Activated T-helper 9 cell treated with anti-CD3 and anti-CD28 coated beads, Interleukin-2, amount 50 U/mL, for 16 hours (primary cell): ENCODE results near the gene ULK4.

Experiments used
- DNase-seq: peaks from one replicate; pipeline ENCODE4 v3.0.0-alpha.2; 2020; ENCODE audit warnings: low read depth

The ULK4 gene

DNA sequence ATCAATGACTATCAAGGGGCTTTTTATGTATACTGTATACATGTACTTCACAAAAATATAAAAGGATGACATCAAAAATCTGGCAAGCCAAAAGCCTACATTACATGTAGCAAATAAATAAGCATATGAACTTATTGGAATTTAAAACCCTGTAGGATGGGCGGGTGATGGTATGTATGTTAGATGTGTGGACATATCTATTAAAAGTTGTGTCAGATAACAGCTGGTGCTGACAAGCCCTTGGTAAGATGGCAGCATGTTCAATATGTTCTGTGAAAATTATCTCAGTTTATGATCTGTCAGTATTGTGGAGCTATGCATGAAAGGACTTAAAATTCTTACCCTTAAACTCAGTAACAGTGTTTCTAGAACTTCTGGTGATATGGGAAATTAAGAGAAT is 742.5 kb downstream of the ULK4 start:
- no peak for DNase-seq

DNA sequence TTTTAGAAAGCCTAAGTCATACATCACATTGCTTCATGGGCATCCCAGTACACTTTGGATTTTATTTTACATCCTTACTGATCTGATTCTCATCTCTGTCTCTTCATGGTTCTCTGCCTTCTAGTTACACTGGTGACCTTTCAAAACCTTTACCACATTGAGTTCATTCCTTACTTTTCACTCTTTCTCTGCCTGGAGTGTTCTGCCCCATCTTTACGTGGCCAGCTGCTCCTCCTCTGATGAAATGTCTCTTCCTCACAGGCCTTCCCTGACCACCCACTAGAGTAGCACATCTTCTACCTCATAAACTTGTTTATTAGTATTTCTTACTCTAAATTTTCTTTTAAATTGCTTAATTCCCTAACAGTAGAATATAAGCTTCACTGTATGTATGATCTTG is 744.9 kb downstream of the ULK4 start:
- DNase-seq: no peak

DNA sequence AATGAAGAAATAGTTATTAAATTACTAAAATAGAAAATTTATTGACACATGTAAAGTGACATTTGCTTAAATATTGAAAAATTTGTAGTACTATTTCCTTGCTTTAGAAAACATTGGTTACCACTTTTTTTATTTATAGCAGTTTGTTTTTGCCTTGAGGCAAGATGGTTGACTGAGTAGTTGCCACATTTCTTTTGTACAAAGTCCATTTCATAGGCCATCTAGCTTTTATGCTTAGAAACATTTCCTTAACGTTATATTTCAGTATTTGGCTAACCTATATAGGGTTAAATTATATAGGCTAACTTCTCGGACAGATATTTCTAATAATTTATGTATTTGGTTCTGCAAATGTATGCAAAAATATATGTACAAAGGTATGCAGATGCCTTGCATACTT is 745.5 kb downstream of the ULK4 start:
- no peak for DNase-seq

DNA sequence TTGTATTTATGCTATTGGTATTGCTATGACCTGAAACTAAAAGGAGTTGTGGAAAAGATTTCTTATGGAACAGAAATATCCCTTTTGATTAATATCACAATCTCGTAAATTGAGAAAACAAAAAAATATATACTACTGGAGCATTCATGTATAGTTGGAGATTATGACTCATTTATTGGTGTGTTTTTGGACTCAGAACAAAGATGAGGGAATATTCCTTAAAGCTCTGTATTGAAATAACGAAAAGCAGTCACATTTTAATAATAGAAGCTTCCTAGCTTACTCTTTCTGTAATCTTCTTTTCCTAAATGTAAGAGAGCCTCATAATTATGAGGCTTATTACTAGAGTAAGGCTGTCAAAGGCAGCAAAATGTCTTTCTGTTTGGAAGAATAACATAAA is 748.3 kb downstream of the ULK4 start:
- DNase-seq: no peak

DNA sequence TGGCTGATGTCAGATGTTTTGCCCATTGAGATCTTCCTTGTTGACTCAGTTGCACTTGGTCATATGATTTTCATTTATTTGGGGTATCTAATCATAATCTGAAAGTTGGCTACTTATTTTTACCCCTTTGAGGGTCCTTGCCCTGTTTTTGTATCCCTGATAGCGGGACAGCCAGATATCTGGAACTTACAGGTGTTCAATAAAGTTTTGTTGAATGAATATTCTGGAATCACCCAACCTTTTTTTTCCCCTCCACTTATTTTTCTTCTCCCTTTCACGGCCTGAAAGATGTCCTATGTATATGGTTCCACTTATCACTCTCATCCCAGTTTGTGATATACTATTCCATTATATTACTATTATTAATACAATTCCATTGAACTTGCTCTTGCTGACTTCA is 749.8 kb downstream of the ULK4 start:
- DNase-seq: no peak

DNA sequence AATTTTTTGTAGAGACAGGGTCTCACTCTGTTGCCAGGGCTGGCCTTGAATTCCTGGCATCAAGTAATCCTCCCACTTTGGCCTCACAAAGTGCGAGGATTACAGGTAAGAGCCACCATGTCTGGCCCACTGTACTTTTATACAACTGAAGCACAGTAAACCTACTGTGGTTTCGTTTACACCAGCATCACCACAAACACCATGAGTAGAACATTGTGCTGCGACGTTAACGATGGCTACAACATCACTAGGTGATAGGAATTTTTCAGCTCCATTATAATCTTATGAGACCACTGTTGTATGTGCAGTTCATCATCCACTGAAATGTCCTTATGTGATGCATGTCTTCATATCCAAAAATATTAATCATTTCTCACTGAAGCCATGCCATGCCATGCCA is 750.9 kb downstream of the ULK4 start:
- DNase-seq: no peak

DNA sequence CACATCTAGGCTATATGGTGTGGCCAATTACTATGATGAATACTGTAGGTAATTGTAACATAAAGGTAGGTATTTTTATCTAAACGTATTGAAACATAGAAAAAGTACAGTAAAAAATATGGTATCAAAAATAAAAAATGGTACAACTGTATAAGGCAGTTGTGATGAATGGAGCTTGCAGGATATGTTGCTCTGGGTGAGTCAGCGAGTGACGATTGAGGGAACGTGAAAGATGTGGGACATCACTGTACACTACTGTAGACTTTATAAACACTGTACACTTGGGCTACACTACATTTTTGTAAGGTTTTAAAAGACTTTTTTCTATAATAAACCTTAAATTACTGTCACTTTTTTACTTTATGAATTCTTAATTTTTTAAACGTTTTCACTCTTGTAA is 752.3 kb downstream of the ULK4 start:
- no peak for DNase-seq

DNA sequence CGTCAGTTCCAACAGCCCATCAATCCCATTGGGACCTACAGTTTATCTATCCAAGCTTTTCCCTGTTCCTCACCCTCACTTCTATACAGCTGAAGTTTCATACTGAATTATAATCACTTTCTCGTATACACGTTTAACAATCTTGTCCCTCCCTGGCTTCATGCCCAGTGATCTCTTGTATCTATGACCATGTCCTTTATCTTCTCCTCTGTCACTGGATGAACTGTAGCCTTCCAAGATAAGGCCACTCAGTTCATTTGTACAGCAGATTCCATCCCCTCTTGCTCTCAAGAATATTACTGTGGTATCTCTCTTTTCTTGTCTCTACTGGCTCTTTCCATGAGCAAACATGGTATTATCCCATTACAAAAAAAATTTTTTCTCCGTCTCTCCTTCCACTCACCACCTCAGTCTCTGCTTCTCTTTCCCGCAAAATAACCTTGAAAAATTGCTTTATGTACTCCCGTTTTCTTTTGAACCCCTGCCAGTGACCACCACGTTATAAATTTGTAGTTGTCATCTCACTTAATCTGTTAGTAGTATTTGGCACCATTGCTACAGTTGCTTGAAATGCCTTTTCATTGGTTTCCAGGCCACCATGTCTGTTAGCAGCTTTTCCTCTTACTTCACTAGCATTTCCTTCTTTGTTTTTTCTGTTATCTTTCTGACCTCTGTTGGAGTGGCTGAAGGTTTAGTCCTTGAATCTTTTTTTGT is 753.2 kb downstream of the ULK4 start:
- DNase-seq: no peak

DNA sequence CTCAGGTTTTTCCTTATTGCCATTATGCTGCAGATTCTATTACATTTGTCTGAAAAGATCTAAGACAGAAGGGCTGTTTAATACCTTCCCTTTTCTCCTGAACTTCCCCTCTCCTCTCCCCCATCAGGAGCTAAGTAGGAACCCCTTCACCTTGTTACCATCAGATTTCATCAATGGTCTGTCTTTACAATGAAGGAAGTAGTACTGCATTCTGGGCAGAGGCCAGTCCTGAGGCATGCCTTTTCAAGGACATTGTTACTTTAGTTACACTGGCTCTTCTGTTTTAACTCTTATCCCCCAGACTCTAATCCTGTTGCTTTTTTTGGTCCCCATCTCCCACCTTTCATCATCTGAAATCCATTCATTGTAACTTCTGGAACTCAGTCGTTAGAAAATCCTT is 754.5 kb downstream of the ULK4 start:
- DNase-seq: no peak

DNA sequence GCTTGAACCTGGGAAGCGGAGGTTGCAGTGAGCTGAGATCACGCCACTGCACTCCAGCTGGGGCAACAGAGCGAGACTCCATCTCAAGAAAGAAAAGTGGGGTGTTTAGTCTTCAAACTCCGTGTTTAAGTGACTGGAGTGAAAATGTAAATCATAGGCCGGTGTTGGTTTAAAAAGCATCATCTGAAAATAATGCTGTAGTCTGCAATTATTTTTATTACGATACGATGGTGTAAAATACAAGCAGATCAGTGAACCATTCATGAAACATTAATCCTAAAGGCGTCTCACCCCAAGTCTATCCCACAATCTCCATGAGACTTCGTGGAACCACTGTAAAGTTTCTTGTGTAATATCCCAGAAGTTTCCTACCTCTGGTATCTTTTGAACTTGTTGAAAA is 756.3 kb downstream of the ULK4 start:
- no peak for DNase-seq

DNA sequence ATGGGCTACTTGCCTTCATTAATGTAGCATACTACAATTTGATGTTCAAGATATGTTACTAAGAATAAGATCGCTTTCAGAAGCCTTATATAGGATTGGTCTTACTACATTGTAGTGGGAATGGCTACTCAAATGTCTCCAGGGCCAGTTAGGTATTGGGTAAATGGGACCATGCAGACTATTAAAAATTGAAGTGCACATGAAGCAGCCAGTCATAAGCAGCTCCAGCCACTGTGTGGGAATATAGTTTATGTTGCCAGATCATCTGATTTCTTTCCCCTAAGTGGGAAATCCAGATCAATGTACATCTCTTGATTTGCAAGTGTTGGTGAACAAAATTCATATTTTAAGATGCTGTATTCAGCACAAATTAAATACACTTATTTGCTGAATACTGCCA is 757.5 kb downstream of the ULK4 start:
- DNase-seq: no peak

DNA sequence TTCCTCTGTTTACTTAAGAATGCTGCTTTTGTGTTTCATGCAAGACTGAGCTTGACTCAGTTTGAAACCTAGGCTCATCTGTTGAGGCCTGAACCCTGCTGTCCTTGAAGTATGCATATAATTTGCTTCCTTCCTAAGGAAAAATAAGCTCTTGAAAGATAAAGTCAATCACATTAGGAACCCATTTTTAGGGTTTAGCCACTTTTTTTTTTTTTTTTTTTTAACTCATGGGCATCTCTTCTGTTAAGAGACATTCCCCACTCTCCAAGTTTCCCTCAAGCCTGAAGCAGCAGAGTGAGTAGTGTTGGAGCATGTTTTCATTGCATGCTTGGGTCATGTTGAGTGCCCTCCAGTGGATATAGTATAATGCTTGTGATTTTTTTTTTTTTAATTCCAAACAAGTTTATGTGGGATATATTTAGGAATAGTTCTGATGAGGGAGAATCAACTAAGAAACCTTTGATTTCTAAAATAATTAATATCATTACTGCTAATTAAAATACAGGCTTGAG is 759.0 kb downstream of the ULK4 start:
- DNase-seq: no peak

DNA sequence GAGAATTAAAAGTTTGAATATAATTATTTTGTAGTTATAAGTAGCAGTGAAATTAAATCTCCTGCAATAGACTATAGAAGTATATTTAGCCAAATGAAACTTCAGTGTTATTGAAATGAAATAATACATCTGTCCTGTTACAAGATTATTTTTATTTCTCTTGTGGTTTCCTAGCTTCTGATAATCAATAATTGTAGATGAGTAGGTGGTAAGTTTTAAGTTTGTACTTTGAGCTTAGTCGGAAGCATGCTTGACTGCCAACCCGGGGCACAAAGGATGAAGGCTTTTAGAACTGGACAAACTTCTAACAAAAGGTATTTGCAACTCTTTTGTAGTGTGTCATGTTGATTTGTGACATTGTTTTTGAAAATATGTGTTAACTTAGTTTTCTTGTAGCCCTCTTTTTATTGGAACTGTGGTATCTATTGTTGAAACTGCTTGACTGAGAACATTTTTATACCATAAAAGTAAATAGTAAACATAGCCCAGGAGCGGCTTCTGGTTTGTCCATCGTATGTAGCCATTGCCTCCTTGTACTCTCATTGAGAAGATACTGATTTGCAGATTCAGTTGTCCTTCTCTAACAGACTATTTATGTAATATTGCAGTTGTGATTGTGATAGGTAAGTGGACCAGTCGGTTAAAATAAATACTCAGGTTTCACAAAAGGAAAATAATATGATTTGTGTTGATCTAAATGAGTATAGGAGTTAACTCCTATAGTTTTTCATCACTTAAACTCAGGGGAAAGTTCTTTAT is 759.6 kb downstream of the ULK4 start:
- no peak for DNase-seq

DNA sequence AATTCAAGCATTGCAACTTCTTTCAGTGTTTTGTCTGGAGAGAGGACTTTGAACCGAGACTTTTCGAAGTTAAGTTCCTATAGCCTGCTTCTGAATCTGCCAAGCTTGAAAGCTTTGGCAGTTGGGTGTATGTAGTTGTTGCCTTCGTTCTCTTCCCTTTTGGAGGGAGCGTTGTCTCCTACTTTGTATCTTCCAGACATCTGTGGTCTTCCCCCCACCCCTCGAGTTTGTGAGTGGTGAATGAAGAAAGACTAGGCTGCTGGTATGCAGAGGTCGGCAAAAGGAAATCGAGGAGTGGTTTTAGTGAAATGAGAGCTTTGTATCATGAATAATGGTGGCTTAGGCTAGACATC is 761.3 kb downstream of the ULK4 start:
- DNase-seq: no peak

DNA sequence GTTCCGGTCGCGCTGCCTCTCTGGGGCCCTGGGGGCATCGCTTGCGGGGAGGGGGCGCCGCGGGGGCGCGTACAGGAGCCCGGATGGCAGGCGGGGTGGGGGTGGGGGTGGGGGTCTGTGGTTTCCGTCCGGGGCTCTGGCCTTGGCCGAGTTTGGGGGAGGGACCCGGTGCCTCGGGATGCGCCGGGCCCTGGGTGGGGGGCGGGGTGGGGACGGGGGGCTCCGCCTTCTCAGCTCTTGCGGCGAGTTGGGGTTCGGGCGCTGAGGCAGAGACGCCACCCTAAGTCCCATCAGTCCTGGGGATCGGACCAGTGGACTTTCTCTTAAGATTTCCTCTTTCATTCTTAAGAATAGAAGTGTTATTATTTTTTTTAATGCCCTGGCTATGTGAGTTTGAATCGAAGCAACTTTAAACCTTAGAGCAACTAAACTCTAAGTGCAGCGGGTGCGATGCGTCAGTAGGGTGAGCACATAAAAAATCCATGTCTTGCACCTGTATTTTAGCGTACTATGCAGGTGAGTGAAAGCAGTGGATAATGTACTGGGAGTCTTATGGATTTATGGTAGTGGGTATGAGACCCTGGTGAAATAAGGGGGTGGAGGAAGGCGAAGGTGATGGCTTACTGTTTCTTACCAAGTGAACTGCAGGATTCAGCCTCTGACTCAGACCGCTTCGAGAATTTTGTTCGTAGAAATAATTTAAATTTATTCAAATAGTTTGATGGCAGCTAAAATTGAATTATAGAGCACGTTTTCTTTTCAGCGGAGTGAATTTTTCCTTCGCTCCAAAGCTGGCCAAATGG is 761.8 kb downstream of the ULK4 start:
- DNase-seq: peak; percentile 17

DNA sequence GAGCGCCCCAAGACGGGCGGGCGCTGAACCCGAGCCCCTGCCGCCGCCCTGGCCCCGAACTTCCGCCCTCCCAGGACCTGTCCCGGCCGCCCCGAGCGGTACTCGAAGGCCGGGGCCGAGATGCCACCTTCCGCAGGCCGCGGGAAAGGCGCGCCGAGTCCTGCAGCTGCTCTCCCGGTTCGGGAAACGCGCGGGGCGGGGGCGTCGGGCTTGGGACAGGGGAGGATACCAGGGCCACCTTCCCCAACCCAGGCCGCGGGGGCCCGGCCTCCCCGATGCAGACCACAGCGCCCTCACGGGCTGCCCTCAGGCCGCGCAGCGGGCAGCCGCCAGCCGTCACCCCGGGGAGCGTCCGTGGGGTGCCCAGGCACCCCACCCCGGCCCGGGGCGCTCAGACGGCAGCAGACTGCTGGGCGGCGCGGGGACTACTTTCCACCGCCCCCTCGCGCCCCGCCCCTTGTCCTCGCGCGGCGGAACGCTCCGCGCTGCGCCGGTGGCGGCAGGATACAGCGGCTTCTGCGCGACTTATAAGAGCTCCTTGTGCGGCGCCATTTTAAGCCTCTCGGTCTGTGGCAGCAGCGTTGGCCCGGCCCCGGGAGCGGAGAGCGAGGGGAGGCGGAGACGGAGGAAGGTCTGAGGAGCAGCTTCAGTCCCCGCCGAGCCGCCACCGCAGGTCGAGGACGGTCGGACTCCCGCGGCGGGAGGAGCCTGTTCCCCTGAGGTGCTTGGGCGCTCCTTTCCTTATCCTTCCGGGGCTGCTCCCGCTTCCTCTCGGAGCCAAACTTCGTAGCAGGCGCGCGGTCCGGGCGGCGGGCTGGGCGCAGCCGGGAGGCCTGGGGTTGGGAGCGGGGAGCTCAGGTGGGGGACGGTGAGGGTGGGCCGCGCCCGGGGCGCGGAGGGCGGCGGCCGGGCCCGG is 762.7 kb downstream of the ULK4 start, which contains the start of gene CTNNB1:
Gene CTNNB1 (plus strand): TSS at position 556 of the 916 bp plus-strand sequence. CDS start 24,564 bp downstream, outside the sequence.
- peak; percentile 87 for DNase-seq

DNA sequence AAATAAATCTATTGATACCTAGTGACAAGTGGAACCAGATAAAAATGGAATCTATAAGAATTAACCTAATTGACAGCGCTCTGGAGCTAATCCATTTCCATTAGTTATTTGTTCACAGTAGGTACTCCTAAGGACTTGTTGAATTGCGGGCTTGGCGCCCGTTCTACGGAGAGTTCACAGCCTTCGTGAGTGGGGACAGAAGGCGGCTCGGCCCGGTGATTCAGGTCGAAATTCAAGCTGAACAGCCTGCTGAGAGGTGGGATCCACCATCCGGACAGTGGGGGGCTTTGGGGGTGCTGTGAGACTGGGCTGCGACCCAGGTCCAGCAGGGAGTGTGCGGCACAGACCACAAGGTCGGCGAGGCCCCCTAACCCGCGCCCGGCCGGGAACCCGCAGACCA is 763.4 kb downstream of the ULK4 start:
- DNase-seq: no peak

DNA sequence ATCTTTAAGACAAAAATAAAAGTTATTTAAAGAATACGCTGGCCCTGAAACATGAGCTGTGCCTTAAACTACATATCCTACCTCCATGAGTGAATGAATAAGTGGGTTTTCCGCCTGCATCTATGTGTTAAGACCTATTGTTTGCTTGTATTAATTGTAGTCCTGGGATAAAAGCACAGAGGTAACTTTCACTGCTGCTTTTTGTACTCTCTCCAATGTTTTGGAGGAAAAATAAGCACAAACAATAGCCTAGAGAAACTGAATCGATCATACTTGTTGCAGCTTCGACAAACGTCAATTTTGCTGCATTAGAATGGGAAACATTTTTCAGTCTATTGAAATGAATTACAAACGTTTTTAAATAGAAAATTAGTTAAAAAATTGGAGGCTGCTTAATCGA is 763.9 kb downstream of the ULK4 start:
- DNase-seq: no peak
